Fibroblast of upper back skin (primary cell): ENCODE data around the gene DYRK1B.
"Not testable (repeated sequence)": the region's sequence is repeated elsewhere in the genome, so short reads cannot be mapped to it uniquely, and the experiment has no call there.

Source experiments
- DNase-seq: peaks from one replicate; pipeline ENCODE4 v3.0.0-alpha.2; 2013

DYRK1B gene

GRCh38 chr19:39829702-39830275, 4.2 kb downstream of the DYRK1B start:
- no peak for DNase-seq

- DNase-seq: no peak
Measured at GRCh38 chr19:39828654-39829032, 5.3 kb downstream of the DYRK1B start.

- DNase-seq: no peak
Measured at GRCh38 chr19:39828015-39828653, 5.8 kb downstream of the DYRK1B start.

GRCh38 chr19:39827216-39827615, 6.7 kb downstream of the DYRK1B start:
- DNase-seq: no peak

- DNase-seq: no peak
Measured at GRCh38 chr19:39826311-39826945, 7.5 kb downstream of the DYRK1B start.

GRCh38 chr19:39825531-39826076, 8.4 kb downstream of the DYRK1B start:
- DNase-seq: no peak

GRCh38 chr19:39825093-39825463, 8.9 kb downstream of the DYRK1B start:
- DNase-seq: no peak

GRCh38 chr19:39824143-39825092, 9.5 kb downstream of the DYRK1B start:
- DNase-seq: peak; percentile 90

GRCh38 chr19:39823686-39824085, 10.3 kb downstream of the DYRK1B start:
- no peak for DNase-seq

GRCh38 chr19:39820696-39821095, 13.3 kb downstream of the DYRK1B start:
- no peak for DNase-seq

GRCh38 chr19:39819786-39820185, 14.2 kb downstream of the DYRK1B start:
- no peak for DNase-seq

GRCh38 chr19:39818626-39819097, 15.3 kb downstream of the DYRK1B start:
- no peak for DNase-seq

- DNase-seq: no peak
Measured at GRCh38 chr19:39817888-39818561, 15.9 kb downstream of the DYRK1B start.

- DNase-seq: no peak
Measured at GRCh38 chr19:39816287-39817048, 17.5 kb downstream of the DYRK1B start.

- no peak for DNase-seq
Measured at GRCh38 chr19:39814595-39814994, 19.4 kb downstream of the DYRK1B start.

- not testable (repeated sequence) for DNase-seq
Measured at GRCh38 chr19:39814111-39814510, 19.9 kb downstream of the DYRK1B start.

- no peak for DNase-seq
Measured at GRCh38 chr19:39813264-39813993, 20.5 kb downstream of the DYRK1B start.

- no peak for DNase-seq
Measured at GRCh38 chr19:39811064-39811463, 22.9 kb downstream of the DYRK1B start.

GRCh38 chr19:39810424-39810823, 23.5 kb downstream of the DYRK1B start:
- no peak for DNase-seq

- no peak for DNase-seq
Measured at GRCh38 chr19:39809368-39809767, 24.6 kb downstream of the DYRK1B start.

- not testable (repeated sequence) for DNase-seq
Measured at GRCh38 chr19:39808688-39809087, 25.3 kb downstream of the DYRK1B start.
